Caco-2 (cell line): ENCODE data around the gene MYOF. TPM values are rescaled to one million over a fixed set of nuclear protein-coding genes. Genes with fewer than 3 reads are reported as not detected.

Experiments used
- BruUV-seq: library from RNA; stranded (reverse); fragments of 400-500 nt; replicated peaks from 2 replicates; lab custom pipeline; 2021; lab: Mats Ljungman, UMichigan
- CTCF ChIA-PET: fragments of 300-600 bp; sonication (Branson Sonifier 250); formaldehyde crosslinking; loops from one replicate; lab custom pipeline; 2022; ENCODE audit warnings: antibody characterized with exemption; lab: Charles Lee
- POLR2A ChIA-PET: fragments of 300-600 bp; sonication (Branson Sonifier 250); formaldehyde crosslinking; loops from one replicate; lab custom pipeline; 2022; ENCODE audit warnings: antibody characterized with exemption; lab: Charles Lee
- DNase-seq, 2 experiments: peaks; one replicate each; pipeline versions ENCODE4 v3.0.0 to v3.0.0-alpha.2; 2020 to 2022
- H3K27me3 ChIP-seq: replicated peaks from 2 replicates; pipeline ENCODE4 v1.6.0; 2011; ENCODE audit warnings: low read length; ENCODE audit not compliant: control insufficient read depth, insufficient read depth
- H3K36me3 ChIP-seq: 2 replicates; pipeline ENCODE4 v1.5.1; 2011; ENCODE audit warnings: low read length; ENCODE audit not compliant: control insufficient read depth, insufficient read depth
- H3K4me1 ChIP-seq: fragments of 250-450 bp; sonication (Bioruptor Pico); 2 replicates; pipeline ENCODE4 v1.5.1; 2020; ENCODE audit warnings: mild to moderate bottlenecking
- H3K4me3 ChIP-seq: 2 replicates; pipeline ENCODE4 v1.5.1; 2011; ENCODE audit warnings: low read depth, mild to moderate bottlenecking, control low read depth, low read length
- H3K9me3 ChIP-seq: fragments of 250-450 bp; sonication (Bioruptor Pico); 2 replicates; pipeline ENCODE4 v1.5.1; 2020; ENCODE audit warnings: mild to moderate bottlenecking, moderate library complexity
- H3K27ac Mint-ChIP-seq: one replicate; pipeline ENCODE4 v1.8.0; 2022; ENCODE audit warnings: mixed read lengths; ENCODE audit not compliant: unreplicated experiment
- H3K27me3 Mint-ChIP-seq: one replicate; pipeline ENCODE4 v1.8.0; 2022; ENCODE audit warnings: mixed read lengths; ENCODE audit not compliant: insufficient read depth, unreplicated experiment
- H3K36me3 Mint-ChIP-seq: one replicate; pipeline ENCODE4 v1.8.0; 2022; ENCODE audit warnings: mild to moderate bottlenecking, mixed read lengths; ENCODE audit not compliant: insufficient read depth, unreplicated experiment
- H3K4me1 Mint-ChIP-seq: one replicate; pipeline ENCODE4 v1.8.0; 2022; ENCODE audit warnings: low read depth, mixed read lengths; ENCODE audit not compliant: unreplicated experiment
- H3K4me3 Mint-ChIP-seq: one replicate; pipeline ENCODE4 v1.8.0; 2022; ENCODE audit warnings: mild to moderate bottlenecking, moderate library complexity, mixed read lengths; ENCODE audit not compliant: unreplicated experiment
- H3K9me3 Mint-ChIP-seq: one replicate; pipeline ENCODE4 v1.8.0; 2022; ENCODE audit warnings: mixed read lengths; ENCODE audit not compliant: unreplicated experiment
- intact Hi-C: fragments of 100-400 bp; cut with micrococcal nuclease; formaldehyde crosslinking; loops from one replicate; pipeline ENCODE4 v1.10.0; 2022; ENCODE audit not compliant: unreplicated experiment
- total RNA-seq: library from RNA; stranded (reverse); gene quantifications from 2 replicates; pipeline ENCODE4 v1.2.3, GENCODE V29; 2022
- TF ChIP-seq, protein P1 (sequence below), 2 experiments: fragments of 200-600 bp in 1 of 2; IDR thresholded peaks; 1 replicate in 1 of 2; 2 replicates in 1 of 2; pipeline versions ENCODE4 v1.5.1 to v1.8.0; 2011 to 2022; ENCODE audit warnings: antibody characterized with exemption in 1 of 2, control low read depth in 1 of 2, inconsistent platforms in 1 of 2, low read depth in 1 of 2, low read length in 1 of 2, mild to moderate bottlenecking in 1 of 2, moderate library complexity in 1 of 2; ENCODE audit not compliant: insufficient read depth in 1 of 2, severe bottlenecking in 1 of 2, unreplicated experiment in 1 of 2

The MYOF gene
- total RNA-seq, 1 experiment from 2014 or later, result 148 TPM

- BruUV-seq, result no TSS peak
- Mint-ChIP-seq H3K9me3 (peaks cover 8% of the 10 kb centered on the region), H3K4me1 (peaks cover 69% of the 10 kb centered on the region), H3K4me3 (no peak overlapping the region), H3K27me3 (no peaks in the 10 kb centered on the region), H3K36me3 (peaks cover 68% of the 10 kb centered on the region), H3K27ac (peak overlapping the region; percentile 82)
- TF ChIP-seq, protein P1, sequence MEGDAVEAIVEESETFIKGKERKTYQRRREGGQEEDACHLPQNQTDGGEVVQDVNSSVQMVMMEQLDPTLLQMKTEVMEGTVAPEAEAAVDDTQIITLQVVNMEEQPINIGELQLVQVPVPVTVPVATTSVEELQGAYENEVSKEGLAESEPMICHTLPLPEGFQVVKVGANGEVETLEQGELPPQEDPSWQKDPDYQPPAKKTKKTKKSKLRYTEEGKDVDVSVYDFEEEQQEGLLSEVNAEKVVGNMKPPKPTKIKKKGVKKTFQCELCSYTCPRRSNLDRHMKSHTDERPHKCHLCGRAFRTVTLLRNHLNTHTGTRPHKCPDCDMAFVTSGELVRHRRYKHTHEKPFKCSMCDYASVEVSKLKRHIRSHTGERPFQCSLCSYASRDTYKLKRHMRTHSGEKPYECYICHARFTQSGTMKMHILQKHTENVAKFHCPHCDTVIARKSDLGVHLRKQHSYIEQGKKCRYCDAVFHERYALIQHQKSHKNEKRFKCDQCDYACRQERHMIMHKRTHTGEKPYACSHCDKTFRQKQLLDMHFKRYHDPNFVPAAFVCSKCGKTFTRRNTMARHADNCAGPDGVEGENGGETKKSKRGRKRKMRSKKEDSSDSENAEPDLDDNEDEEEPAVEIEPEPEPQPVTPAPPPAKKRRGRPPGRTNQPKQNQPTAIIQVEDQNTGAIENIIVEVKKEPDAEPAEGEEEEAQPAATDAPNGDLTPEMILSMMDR (IDR thresholded peaks at IDR 0.05; ENCODE audit: insufficient read depth in 1 of 2, low read depth in 1 of 2, low read length in 1 of 2, severe bottlenecking in 1 of 2, unreplicated experiment in 1 of 2), result no peak
- no peak overlapping the region for H3K4me3 ChIP-seq
- no peaks in the 10 kb centered on the region for H3K9me3 ChIP-seq
- no peaks in the 10 kb centered on the region for H3K27me3 ChIP-seq
- DNase-seq, result no peak
- H3K36me3 ChIP-seq, result no peaks in the 10 kb centered on the region; the same call in 1 of the 2 replicates
- ChIA-PET POLR2A (interaction anchor here (0.9 to 2.2 kb wide), 3 partner anchors 17 to 38 kb away, joined by 5 to 15 read pairs (median 12); no protein-coding TSS in a partner anchor), CTCF (interaction anchor here (0.8 to 1.2 kb wide), 3 partner anchors 8 to 99 kb away, joined by 3 to 5 read pairs (median 5); no protein-coding TSS in a partner anchor)
- peaks cover 79% of the 10 kb centered on the region for H3K4me1 ChIP-seq
- intact Hi-C loops, result no loop called here
These were observed 6.9 kb downstream of the MYOF start for GRCh38 chr10:93475227-93475626.

DNA sequence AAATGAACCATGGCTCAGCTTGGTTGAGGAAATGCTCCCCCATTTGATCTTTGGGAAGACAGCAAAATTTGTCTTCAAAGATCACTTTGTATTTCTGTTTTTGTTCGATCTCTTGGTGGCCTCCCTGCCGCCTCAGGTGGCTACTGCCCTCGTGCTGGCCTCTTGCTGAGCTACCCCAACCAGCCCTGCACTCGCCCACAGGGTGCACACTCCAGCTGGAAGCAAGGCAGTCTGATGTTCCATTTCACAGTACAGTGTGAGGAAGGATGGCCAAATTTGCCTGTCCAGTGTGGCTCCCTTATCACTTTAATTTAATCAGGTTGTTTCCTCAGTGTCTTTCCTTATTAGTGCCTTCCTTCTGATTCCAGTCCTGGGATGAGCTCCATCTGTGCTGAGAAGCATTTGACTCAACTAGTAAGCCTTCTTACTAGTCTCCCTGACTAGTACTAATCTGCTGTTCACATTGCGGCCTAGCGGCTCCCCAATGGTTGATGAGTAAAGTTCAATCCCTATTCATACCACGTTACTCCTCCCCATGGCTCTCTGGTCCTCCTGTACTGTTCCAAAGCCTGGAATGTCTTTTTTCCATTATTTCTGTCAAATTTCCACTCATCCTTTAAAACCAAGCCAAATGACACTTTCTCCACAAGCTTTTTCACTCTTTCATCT, 8.2 kb downstream of the MYOF start:
- no peak for DNase-seq
- peaks cover 2% of the 10 kb centered on the region for H3K36me3 ChIP-seq
- H3K27me3 ChIP-seq, result no peaks in the 10 kb centered on the region
- intact Hi-C loops, result no loop called here
- BruUV-seq, result no TSS peak
- H3K4me3 Mint-ChIP-seq, result peak overlapping the region; percentile 2
- peaks cover 72% of the 10 kb centered on the region for H3K36me3 Mint-ChIP-seq
- H3K9me3 ChIP-seq, result no peaks in the 10 kb centered on the region
- H3K9me3 Mint-ChIP-seq, result peaks cover 8% of the 10 kb centered on the region
- no peak overlapping the region for H3K4me3 ChIP-seq
- peak overlapping the region; percentile 82 for H3K27ac Mint-ChIP-seq
- TF ChIP-seq, protein P1 (IDR thresholded peaks at IDR 0.05; ENCODE audit: insufficient read depth in 1 of 2, low read depth in 1 of 2, low read length in 1 of 2, severe bottlenecking in 1 of 2, unreplicated experiment in 1 of 2), result no peak
- H3K27me3 Mint-ChIP-seq, result no peaks in the 10 kb centered on the region
- ChIA-PET CTCF (interaction anchor here (0.6 kb wide), 1 partner anchor 28 kb away, joined by 3 read pairs; no protein-coding TSS in a partner anchor), POLR2A (no interaction called here)
- H3K4me1 Mint-ChIP-seq, result peaks cover 60% of the 10 kb centered on the region
- peaks cover 78% of the 10 kb centered on the region for H3K4me1 ChIP-seq

DNA sequence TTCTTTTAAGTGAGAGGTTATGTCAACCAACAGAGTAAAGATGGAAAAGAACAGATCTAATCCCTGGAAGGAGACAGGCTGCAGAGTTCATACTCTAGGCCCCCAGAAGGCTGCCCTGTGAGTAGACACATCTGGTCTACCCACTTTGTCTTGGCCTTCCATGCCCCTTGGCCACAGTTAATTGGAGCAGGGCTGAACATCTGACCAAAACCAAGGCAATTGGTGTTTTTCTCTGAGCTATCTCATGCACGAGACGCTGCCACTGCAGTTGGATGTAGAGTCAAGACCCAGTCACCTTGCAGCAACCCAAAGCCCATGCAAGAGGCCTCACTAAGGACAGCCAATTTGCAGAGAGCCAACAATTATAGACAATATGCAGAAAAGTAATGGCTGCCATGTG, 9.0 kb downstream of the MYOF start:
- H3K9me3 ChIP-seq, result no peaks in the 10 kb centered on the region
- H3K4me3 Mint-ChIP-seq, result no peak overlapping the region
- H3K4me1 Mint-ChIP-seq, result peaks cover 58% of the 10 kb centered on the region
- BruUV-seq, result no TSS peak
- ChIA-PET CTCF (no interaction called here), POLR2A (no interaction called here)
- peaks cover 85% of the 10 kb centered on the region for H3K4me1 ChIP-seq
- H3K27ac Mint-ChIP-seq, result peak overlapping the region; percentile 82
- TF ChIP-seq, protein P1 (IDR thresholded peaks at IDR 0.05; ENCODE audit: insufficient read depth in 1 of 2, low read depth in 1 of 2, low read length in 1 of 2, severe bottlenecking in 1 of 2, unreplicated experiment in 1 of 2), result no peak
- intact Hi-C loops, result no loop called here
- peaks cover 2% of the 10 kb centered on the region for H3K36me3 ChIP-seq
- H3K4me3 ChIP-seq, result no peak overlapping the region
- no peak for DNase-seq
- peaks cover 72% of the 10 kb centered on the region for H3K36me3 Mint-ChIP-seq
- H3K27me3 ChIP-seq, result no peaks in the 10 kb centered on the region
- peaks cover 8% of the 10 kb centered on the region for H3K9me3 Mint-ChIP-seq
- no peaks in the 10 kb centered on the region for H3K27me3 Mint-ChIP-seq
